Nephron progenitor cell (in vitro differentiated cells): ENCODE data around the gene PARP12.

Source experiments
- DNase-seq: peaks from one replicate; pipeline ENCODE4 v3.0.0; 2021
- H3K27ac Mint-ChIP-seq: 2 replicates; pipeline ENCODE4 v1.8.0; 2021; ENCODE audit warnings: mild to moderate bottlenecking, moderate library complexity, mixed read lengths
- H3K27me3 Mint-ChIP-seq: 2 replicates; pipeline ENCODE4 v1.8.0; 2021; ENCODE audit warnings: mild to moderate bottlenecking, low read depth, mixed read lengths; ENCODE audit not compliant: poor library complexity
- H3K36me3 Mint-ChIP-seq: 2 replicates; pipeline ENCODE4 v1.8.0; 2021; ENCODE audit warnings: low read depth, mixed read lengths
- H3K4me1 Mint-ChIP-seq: 2 replicates; pipeline ENCODE4 v1.8.0; 2021; ENCODE audit warnings: mixed read lengths
- H3K4me3 Mint-ChIP-seq: 2 replicates; pipeline ENCODE4 v1.8.0; 2021; ENCODE audit warnings: mild to moderate bottlenecking, moderate library complexity, mixed read lengths
- H3K9me3 Mint-ChIP-seq: 2 replicates; pipeline ENCODE4 v1.8.0; 2021; ENCODE audit warnings: mild to moderate bottlenecking, moderate library complexity, mixed read lengths
- CTCF ChIP-seq: fragments of 200-600 bp; sonication (generic); IDR thresholded peaks from 2 replicates; pipeline ENCODE4 v1.5.0; 2021; ENCODE audit warnings: antibody characterized with exemption

The PARP12 gene

GRCh38 chr7:139995017-139995915 is 67.5 kb downstream of the PARP12 start:
- no peaks in the 10 kb centered on the region for H3K9me3 Mint-ChIP-seq
- no peak overlapping the region for H3K4me3 Mint-ChIP-seq
- peak overlapping the region; percentile 74 for H3K27ac Mint-ChIP-seq
- no peak for TF ChIP-seq CTCF
- no peak for DNase-seq
- H3K27me3 Mint-ChIP-seq = peaks cover 9% of the 10 kb centered on the region
- H3K36me3 Mint-ChIP-seq = no peaks in the 10 kb centered on the region
- H3K4me1 Mint-ChIP-seq = peaks cover 36% of the 10 kb centered on the region

- TF ChIP-seq CTCF = no peak
- H3K4me3 Mint-ChIP-seq = no peak overlapping the region
- H3K4me1 Mint-ChIP-seq = peaks cover 45% of the 10 kb centered on the region
- no peak for DNase-seq
- peaks cover 17% of the 10 kb centered on the region for H3K27me3 Mint-ChIP-seq
- no peaks in the 10 kb centered on the region for H3K36me3 Mint-ChIP-seq
- no peaks in the 10 kb centered on the region for H3K9me3 Mint-ChIP-seq
- H3K27ac Mint-ChIP-seq = no peak overlapping the region
Observed at GRCh38 chr7:139994356-139994755, 68.4 kb downstream of the PARP12 start.

- no peak for DNase-seq
- peaks cover 53% of the 10 kb centered on the region for H3K4me1 Mint-ChIP-seq
- no peaks in the 10 kb centered on the region for H3K9me3 Mint-ChIP-seq
- H3K27me3 Mint-ChIP-seq = peaks cover 19% of the 10 kb centered on the region
- H3K36me3 Mint-ChIP-seq = no peaks in the 10 kb centered on the region
- H3K4me3 Mint-ChIP-seq = no peak overlapping the region
- TF ChIP-seq CTCF = no peak
- H3K27ac Mint-ChIP-seq = no peak overlapping the region
Observed at GRCh38 chr7:139993592-139993991, 69.2 kb downstream of the PARP12 start.

GRCh38 chr7:139993169-139993568 is 69.6 kb downstream of the PARP12 start:
- H3K27ac Mint-ChIP-seq = no peak overlapping the region
- no peak for DNase-seq
- peaks cover 57% of the 10 kb centered on the region for H3K4me1 Mint-ChIP-seq
- no peak overlapping the region for H3K4me3 Mint-ChIP-seq
- peaks cover 23% of the 10 kb centered on the region for H3K27me3 Mint-ChIP-seq
- H3K9me3 Mint-ChIP-seq = no peaks in the 10 kb centered on the region
- TF ChIP-seq CTCF = no peak
- no peaks in the 10 kb centered on the region for H3K36me3 Mint-ChIP-seq

- no peak overlapping the region for H3K27ac Mint-ChIP-seq
Observed at GRCh38 chr7:139992353-139993044, 70.3 kb downstream of the PARP12 start.

More at GRCh38 chr7:139992353-139993044, 70.3 kb downstream of the PARP12 start:
- DNase-seq = no peak
- Mint-ChIP-seq H3K9me3 (no peaks in the 10 kb centered on the region), H3K4me3 (no peak overlapping the region), H3K4me1 (peaks cover 64% of the 10 kb centered on the region), H3K36me3 (no peaks in the 10 kb centered on the region), H3K27me3 (peaks cover 23% of the 10 kb centered on the region)
- no peak for TF ChIP-seq CTCF
